ENCODE measurements around the gene TACC2.

GRCh38 chr10:122194251-122194650 is 205.3 kb downstream of the TACC2 start:
- no peak for TF ChIP-seq CTCF (IDR thresholded peaks at IDR 0.05)
- no peak for TF ChIP-seq POLR2A (IDR thresholded peaks at IDR 0.05)

Measured in thyroid gland (tissue), 4 donors.